BJ (cell line): ENCODE data around the gene PEF1. TPM values are rescaled to one million over a fixed set of nuclear protein-coding genes. Genes with fewer than 3 reads are reported as not detected.
A peak's percentile ranks its signal among the peaks of the same experiment; 100 is the strongest.

Experiments
- CTCF ChIA-PET: fragments of 350-600 bp; formaldehyde crosslinking; extraction: SDS; loops from one replicate; lab custom pipeline; 2021; ENCODE audit warnings: antibody characterized with exemption, inconsistent platforms; lab: Yijun Ruan, JAX
- POLR2A ChIA-PET: fragments of 300-600 bp; sonication (Branson Sonifier 250); formaldehyde crosslinking; extraction: SDS; loops from one replicate; lab custom pipeline; 2021; ENCODE audit warnings: antibody characterized with exemption; lab: Charles Lee
- DNase-seq: peaks from one replicate; pipeline ENCODE4 v3.0.0-alpha.2; 2011; ENCODE audit warnings: low read depth
- H3K27me3 ChIP-seq: 2 replicates; pipeline ENCODE4 v1.6.0; 2011; ENCODE audit warnings: low read length; ENCODE audit not compliant: control insufficient read depth, insufficient read depth
- H3K36me3 ChIP-seq: 2 replicates; pipeline ENCODE4 v1.5.1; 2011; ENCODE audit warnings: low read length; ENCODE audit not compliant: control insufficient read depth, insufficient read depth
- H3K4me3 ChIP-seq: 2 replicates; pipeline ENCODE4 v1.5.1; 2011; ENCODE audit warnings: low read depth, mild to moderate bottlenecking, control low read depth, low read length
- CTCF ChIP-seq: IDR thresholded peaks from 2 replicates; pipeline ENCODE4 v1.5.1; 2011; ENCODE audit warnings: low read depth, mild to moderate bottlenecking, control low read depth, inconsistent platforms, low read length, moderate library complexity; ENCODE audit not compliant: insufficient read depth
- polyA plus RNA-seq: library from polyadenylated mRNA; depleted of rRNA; stranded (reverse); fragments of >200 nt; gene quantifications from 2 replicates; pipeline ENCODE4 v1.2.3, GENCODE V29; 2011

The PEF1 gene
- polyA plus RNA-seq, 1 experiment, result 145 TPM

GRCh38 chr1:31640964-31641363 is 3.7 kb downstream of the PEF1 start:
- ChIA-PET POLR2A (no interaction called here), CTCF (interaction anchor here (1.0 to 1.6 kb wide), 2 partner anchors 75 to 148 kb away, joined by 4 to 5 read pairs; no protein-coding TSS in a partner anchor)
- no peak for DNase-seq
- Histone ChIP-seq H3K27me3 (no peaks in the 10 kb centered on the region), H3K36me3 (no peaks in the 10 kb centered on the region), H3K4me3 (no peak overlapping the region)
- no peak for TF ChIP-seq CTCF

DNA sequence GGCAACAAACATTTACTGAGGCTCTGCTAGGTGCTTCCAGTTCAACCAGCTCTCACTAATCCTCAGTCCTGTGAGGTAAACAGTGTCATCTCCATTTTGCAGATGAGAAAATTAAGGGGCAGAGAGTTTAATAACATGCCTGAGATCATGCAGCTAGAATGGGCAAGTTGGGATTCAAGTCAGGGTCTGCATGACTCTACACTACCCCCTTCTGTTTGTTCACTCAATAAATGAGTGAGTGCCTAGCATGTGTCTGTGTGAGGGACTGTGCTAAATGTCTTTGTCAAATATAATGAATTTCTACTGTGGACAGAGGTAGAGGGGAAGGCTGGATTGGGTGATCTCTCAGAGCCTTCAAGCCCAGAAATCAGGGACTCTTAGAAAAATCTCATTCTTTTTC is 4.5 kb downstream of the PEF1 start:
- H3K36me3 ChIP-seq, result 0 out of 2 replicates have a peak, but pooled peaks cover 1% of the 10 kb centered on the region
- CTCF ChIA-PET, result interaction anchor here (0.6 to 1.6 kb wide), 5 partner anchors 11 to 149 kb away, joined by 3 to 6 read pairs (median 4); no protein-coding TSS in a partner anchor
- H3K27me3 ChIP-seq, result no peaks in the 10 kb centered on the region

GRCh38 chr1:31639543-31639942 is 5.1 kb downstream of the PEF1 start:
- TF ChIP-seq CTCF, result no peak
- no peak for DNase-seq
- POLR2A ChIA-PET, result no interaction called here
- CTCF ChIA-PET, result interaction anchor here (0.7 to 1.6 kb wide), 5 partner anchors 11 to 150 kb away, joined by 3 to 6 read pairs (median 3); no protein-coding TSS in a partner anchor
- Histone ChIP-seq H3K4me3 (no peak overlapping the region), H3K27me3 (no peaks in the 10 kb centered on the region), H3K36me3 (peaks cover 3% of the 10 kb centered on the region)

More for the DNA sequence above, 4.5 kb downstream of the PEF1 start:
- POLR2A ChIA-PET, result no interaction called here
- no peak for TF ChIP-seq CTCF
- H3K4me3 ChIP-seq, result no peak overlapping the region
- DNase-seq, result no peak

- Histone ChIP-seq H3K4me3 (no peak overlapping the region), H3K27me3 (no peaks in the 10 kb centered on the region), H3K36me3 (peaks cover 3% of the 10 kb centered on the region)
- POLR2A ChIA-PET, result no interaction called here
- DNase-seq, result no peak
- no peak for TF ChIP-seq CTCF
- CTCF ChIA-PET, result interaction anchor here (0.7 to 1.9 kb wide), 6 partner anchors 19 to 243 kb away, joined by 3 to 8 read pairs (median 3); no protein-coding TSS in a partner anchor
Observed at GRCh38 chr1:31637915-31638673, 6.6 kb downstream of the PEF1 start.

DNA sequence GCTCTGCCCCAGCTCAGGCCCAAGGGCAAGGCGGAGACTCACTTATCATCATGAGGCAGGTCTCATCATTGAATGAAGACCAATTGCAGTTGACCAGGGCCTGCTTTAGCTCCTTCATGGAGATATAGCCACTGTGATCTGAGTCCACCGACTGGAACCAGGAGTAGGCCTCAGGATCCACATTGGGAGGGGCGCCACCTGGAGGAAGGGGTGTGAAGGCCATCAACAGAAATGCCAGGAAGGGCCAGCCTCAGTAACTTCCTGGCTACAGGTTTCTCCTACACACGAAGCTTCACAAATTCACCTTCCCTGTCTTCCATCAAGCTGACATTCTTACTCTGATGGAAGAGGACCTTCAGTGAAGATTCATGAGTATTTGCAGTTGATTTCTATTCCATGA is 11.6 kb downstream of the PEF1 start:
- Histone ChIP-seq H3K27me3 (no peaks in the 10 kb centered on the region), H3K36me3 (peaks cover 32% of the 10 kb centered on the region), H3K4me3 (no peak overlapping the region)
- TF ChIP-seq CTCF, result peak; percentile 63
- CTCF ChIA-PET, result interaction anchor here (0.7 to 1.2 kb wide), 4 partner anchors 10 to 65 kb away, joined by 3 read pairs; no protein-coding TSS in a partner anchor
- POLR2A ChIA-PET, result no interaction called here
- no peak for DNase-seq
